GM21619 (cell line): ENCODE measurements around the gene COX19.
A peak's percentile ranks its signal among the peaks of the same experiment; 100 is the strongest.

Source experiments
- ATAC-seq: cut with Tn5 transposase; IDR thresholded peaks from one replicate; pipeline ENCODE4 v1.9.1; 2021; ENCODE audit not compliant: unreplicated experiment

COX19 gene

DNA sequence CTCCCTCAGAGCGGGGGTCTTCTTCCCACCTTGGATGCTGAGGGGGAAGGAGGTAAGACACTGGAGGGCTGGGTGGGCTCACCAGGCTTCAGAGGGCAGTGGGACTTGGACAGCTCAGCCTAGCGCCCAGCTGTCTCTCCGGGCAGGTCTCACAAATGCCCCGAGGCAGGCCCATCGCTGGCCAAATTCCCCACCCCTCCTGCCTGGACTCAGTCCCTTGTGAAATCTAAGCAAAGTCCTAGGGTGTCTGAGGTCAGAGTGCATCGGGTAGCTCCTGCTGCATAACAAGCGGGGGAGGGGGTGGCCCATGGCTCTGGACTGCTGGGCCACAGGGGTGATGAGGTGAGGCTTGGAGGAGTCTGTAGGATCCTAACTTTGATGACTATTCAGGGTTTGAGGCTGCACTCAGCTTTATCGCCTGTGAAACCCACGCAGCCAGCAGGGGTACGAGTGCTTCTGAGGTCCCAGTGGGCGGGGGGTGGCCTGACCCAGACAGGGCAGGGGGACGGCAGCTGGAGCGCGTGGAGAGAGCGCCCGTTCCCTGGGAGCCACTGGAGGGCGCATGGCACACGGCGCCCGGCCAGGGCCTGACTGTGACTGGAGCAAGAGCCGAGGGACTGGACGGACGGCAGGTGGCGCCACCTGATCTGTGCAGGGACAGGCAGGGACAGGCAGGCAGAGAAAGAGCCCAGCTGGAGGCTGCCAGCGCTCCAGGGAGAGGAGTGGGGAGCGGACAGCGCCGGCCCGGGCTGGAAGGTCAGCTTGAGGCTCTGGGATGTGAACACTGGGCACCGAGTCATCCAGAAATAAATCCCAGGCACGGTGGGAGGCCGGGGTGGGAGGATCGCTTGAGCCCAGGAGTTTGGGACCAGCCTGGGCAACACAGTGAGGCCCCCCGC, 17.6 kb upstream of the COX19 start:
- ATAC-seq = peak; percentile 76

DNA sequence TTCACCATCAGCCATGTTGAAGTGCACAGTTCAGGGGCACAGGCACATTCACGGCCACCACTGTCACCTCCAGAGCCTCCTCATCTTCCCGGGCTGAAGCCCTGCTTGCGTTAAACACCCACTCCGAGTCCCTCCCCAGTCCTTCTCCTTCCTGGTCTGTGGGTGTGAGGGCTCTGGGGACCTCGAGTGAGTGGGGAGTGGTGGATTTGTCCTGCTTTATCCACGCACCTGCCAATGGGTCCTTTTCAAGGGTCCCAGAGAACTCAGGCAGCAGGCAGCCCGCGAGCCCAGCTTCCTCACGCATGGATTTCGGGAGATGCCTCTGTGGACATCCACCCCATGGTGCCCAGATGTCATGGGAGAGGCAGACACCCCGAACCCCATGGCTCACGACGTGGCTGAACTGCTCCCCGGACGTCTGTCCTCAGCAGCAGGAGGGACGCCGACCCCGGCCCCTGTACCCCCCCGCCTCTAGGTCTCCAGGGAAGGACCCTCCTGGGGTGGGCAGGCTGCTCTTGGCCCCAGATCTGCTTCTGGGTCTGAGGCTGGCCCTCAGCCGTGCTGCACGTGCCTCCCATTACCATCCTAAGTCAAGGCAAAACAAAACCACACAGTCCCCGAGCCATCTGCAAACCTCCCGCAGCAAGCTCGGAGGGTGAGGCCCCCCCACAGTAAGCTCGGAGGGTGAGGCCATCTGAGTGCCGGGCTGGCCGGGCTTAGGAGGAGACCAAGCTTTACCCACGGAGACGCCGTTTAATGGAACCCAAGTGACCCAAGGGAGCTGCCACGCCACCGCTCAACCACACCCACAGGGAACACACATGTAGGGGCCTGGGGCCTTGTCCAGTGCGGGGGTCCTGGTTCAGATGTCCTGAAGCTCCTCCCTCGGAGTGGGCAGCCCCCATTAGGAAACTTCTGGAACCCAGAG, 16.6 kb upstream of the COX19 start:
- ATAC-seq = no peak

DNA sequence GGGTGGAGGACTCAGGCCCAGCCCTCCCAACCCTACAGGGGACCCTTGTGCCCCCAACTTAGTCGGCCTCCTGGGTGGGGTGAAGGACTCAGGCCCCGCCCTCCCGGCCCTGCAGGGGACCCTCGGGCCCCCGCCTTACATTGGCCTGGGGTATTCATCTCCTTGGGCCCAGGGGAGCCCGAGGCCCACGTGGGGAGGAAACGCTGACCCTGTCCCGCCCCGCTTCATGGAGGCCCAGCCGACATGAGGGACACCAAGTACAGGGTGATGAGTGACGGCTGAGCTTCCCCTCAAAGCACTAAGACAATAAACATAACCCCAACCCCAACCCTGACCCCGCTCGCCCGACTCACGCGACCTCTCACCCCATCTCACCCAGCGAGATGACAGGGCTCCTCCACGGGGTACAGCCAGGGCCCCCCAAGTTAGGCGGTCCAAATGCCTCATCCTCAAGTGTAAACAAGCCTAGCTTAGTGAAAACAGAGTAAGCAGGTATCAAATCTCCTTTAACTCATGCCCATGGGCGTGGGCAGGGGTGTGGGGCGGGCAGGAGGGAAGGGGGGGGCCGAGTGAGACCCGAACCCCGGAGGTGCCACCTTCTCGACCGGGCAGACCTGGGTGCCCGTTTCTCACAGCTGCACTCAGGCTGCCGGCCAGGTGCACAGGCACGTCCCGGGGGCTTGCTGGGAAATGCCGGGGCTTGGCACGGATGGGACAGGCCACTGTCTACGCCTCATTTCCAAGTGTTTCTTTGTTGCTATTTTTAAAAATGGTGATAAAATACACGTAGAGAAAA, 15.8 kb upstream of the COX19 start:
- ATAC-seq = no peak

GRCh38 chr7:990352-990932, 15.1 kb upstream of the COX19 start:
- no peak for ATAC-seq

GRCh38 chr7:988963-989529, 13.7 kb upstream of the COX19 start:
- ATAC-seq = no peak

GRCh38 chr7:988426-988911, 13.1 kb upstream of the COX19 start:
- no peak for ATAC-seq

- no peak for ATAC-seq
Observed at GRCh38 chr7:987909-988308, 12.6 kb upstream of the COX19 start.

DNA sequence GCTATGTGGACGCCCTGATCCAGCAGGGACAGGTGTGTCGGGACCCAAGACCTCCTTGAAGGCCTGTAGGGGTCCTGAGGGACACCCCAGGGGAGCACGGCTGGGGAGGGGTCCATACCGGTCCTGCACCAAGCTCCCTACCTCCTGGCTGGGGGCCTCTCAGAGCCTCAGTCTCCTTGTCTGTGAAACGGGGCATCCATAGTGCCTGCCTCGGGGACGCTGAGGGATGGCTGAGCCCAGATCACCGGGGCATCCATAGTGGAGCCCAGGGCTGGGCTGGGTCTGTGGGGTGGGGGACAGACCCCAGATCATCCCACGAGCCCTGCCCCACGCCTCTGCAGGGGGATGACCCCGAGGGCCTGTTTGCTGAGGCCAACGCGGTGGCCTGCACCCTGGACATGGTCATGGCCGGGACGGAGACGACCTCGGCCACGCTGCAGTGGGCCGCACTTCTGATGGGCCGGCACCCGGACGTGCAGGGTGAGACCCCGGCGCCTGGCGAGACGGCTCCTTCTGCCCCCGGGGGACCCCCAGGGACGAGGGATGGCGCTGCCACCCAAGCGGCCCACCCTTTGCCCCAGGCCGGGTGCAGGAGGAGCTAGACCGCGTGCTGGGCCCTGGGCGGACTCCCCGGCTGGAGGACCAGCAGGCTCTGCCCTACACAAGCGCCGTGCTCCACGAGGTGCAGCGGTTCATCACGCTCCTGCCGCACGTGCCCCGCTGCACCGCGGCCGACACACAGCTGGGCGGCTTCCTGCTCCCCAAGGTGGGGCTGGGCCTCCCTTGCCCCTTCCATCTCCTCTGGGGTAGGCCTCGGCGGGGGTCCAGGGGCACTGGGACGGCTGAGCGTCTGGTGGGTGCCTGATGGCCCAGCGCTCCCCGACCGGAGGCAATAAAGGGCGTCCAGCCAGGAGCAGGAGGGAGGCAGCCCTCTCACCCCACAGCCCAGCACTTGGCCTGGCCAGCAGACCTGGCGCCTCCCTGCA, 11.7 kb upstream of the COX19 start:
- ATAC-seq = no peak

DNA sequence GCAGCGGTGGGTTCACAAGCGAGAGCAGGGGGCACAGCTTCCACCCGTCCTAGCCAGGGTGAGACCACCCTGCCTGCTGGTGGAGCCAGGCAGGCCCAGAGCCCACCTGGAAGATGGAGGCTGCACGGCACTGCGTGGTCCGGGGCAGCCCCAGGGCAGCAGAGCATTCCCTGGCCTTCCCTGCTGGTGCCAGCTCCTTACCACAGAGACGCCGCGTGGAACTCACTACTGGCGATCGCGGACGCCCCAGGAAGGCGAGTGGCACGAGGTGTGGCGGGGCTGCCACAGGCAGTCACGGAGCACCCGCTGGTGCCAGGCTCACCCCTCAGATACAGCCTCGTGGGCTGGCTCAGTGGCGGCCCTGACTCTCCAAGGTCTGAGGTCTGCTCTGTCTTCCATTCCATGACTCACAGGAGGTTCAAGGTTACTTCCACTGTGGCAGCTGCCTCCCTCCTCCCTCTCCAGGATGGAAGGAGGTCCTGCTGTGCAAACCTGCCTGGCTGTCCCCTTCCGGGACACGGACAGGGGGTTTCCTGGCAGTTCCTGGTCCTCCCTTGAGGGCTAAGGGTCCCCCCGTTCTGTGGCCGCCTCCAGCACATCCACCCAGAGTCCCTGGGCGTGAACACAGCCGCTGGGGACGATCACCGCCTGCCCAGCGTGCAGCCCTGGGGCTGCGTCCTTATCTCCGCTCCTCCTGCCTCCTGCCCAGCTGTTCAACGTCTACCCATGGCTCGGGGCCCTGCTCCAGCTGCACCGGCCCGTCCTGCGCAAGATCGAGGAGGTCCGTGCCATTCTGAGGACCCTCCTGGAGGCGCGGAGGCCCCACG, 10.8 kb upstream of the COX19 start:
- ATAC-seq = no peak

DNA sequence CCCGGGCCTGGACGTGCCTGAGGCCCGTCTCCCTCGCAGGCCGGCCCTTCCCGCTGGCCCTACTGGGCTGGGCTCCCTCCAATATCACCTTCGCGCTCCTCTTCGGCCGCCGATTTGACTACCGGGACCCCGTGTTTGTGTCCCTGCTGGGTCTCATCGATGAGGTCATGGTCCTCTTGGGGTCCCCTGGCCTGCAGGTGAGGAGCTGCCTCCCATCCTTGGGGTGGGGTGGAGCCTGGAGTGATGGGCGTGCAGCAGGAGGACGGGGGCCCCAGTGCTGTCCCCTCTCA, 9.7 kb upstream of the COX19 start:
- no peak for ATAC-seq

GRCh38 chr7:984361-985126, 9.2 kb upstream of the COX19 start:
- ATAC-seq = no peak

DNA sequence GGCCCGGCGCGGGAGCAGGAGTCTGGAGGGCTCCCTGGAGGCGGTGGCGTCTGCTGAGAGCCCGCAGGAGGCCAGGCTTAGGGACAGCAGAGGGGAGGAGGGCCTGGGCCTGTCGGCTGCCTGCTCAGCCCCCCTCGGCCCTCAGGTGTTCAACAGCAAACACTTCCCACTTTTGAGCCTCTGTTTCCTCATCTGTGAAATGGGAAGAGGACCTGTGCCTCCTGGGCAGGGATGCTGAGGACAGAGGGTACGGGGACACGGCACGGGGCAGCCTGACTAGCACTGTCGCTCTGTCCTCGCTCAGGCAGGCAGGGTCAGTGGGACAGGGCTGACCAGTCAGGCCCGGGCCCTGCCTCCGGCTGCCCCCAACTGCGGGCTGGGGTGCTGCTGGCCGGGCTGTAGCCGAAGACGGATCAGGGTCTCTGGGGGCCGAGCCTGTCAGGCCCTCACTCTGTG, 8.3 kb upstream of the COX19 start:
- no peak for ATAC-seq

DNA sequence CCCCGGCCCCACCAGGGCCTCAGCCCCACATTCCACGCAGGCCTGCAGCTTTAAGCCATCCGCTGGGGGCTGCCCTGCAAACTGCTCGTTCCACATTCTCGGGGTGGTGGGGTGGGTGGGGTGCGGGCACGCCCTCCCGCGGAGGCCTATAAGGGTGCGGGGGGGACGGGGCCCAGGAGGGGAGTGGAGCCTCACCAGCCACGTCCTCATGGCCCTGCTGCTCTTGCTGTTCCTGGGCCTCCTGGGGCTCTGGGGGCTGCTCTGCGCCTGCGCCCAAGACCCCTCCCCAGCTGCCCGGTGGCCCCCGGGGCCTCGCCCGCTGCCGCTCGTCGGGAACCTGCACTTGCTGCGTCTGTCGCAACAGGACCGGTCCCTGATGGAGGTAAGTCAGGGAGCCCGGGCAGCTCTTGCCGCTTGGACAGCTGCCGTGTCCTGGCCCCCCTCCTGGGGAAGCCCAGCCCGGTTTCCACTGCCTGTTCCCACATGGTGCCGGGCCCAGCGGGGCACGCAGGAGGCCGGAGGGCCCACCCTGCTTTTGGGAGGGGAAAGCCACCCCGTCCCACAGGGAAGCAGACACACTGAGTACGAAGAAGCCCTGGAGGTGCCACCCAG, 7.8 kb upstream of the COX19 start, which contains the start of gene CYP2W1:
TSS of gene CYP2W1 (plus strand) at position 178 of the 612 bp plus-strand sequence. CDS start at position 209, 31 bp downstream.
- ATAC-seq = no peak

DNA sequence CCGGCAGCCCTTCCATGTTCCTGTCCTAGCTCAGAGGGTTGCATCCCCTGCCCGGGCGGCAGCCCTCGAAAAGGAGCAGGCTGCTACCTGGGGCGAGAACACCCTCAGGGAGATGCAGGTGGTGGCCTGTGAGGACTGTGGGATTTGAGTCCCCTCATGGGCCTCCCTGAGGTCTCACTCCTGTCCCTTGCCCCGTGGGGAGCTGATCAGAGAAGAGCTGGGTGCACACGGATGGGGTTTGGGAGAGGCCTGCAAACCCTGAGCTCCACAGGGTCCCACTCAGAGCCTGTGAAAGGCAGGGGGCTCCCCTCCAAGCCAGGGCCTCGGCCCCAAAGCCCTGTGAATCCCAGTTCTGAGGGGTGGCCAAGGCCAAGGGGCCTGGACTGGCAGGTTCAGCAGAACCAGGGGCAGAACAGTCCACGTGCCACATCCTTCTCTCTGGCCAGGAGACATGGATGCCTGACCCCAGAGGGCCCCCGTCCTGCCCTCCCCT, 7.2 kb upstream of the COX19 start:
- no peak for ATAC-seq

GRCh38 chr7:981793-982510, 6.6 kb upstream of the COX19 start:
- ATAC-seq = no peak

DNA sequence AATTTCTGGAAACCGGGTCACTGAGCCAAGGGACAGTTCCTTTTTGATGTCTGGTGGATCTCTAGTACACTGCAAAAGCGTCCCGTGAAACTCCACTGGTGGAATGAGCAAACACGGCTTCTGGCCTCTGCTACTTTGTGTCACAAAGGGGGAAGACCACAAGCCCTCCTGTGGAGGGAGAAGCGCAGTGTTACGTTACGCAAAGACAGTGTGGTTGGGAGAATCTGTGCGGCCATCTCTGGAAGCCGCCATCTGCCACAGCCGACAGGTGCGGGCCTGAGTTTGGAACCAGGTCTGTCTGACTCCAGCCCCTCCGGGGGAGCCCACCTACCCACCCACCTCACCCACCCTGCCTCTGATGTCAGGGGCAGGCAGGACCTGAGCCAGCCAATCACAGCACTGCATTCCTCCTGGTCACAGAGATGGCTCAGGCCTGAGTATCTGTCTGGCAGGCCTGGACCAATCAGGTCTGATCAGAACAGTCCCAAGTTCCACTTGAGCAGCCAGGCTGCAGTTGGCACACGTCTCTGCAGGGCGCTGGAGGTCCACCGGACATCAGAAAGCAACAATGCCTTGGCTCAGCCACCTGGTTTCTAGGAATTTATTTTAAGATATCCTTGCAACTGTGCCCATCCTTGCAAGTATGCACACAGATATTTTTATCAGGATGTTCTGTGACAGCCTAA, 4.7 kb upstream of the COX19 start:
- no peak for ATAC-seq
